K562 (cell line): ENCODE measurements around the gene SNRNP48. TPM values are rescaled to one million over a fixed set of nuclear protein-coding genes. Genes with fewer than 3 reads are reported as not detected.

Source experiments
- CBX2 ChIP-seq: fragments of 200-600 bp; sonication (generic); IDR thresholded peaks from one replicate; pipeline ENCODE4 v1.6.1; 2012; ENCODE audit warnings: mild to moderate bottlenecking, low read length, inconsistent platforms; ENCODE audit not compliant: insufficient read depth, poor library complexity, severe bottlenecking
- COPS2 ChIP-seq: fragments of 450-650 bp; conservative IDR thresholded peaks from 2 replicates; pipeline ENCODE4 v1.6.1; 2016; ENCODE audit warnings: mild to moderate bottlenecking, moderate library complexity
- DPF2 ChIP-seq: fragments of 450-650 bp; IDR thresholded peaks from 2 replicates; pipeline ENCODE4 v1.6.1; 2016
- E2F6 ChIP-seq, 2 experiments: IDR thresholded peaks; 2 replicates each; pipeline ENCODE4 v1.6.1; 2011; ENCODE audit warnings: borderline replicate concordance in 1 of 2, control low read depth in 1 of 2, low read depth in 1 of 2, low read length in 1 of 2, mild to moderate bottlenecking in 1 of 2, mixed read lengths in 1 of 2, moderate library complexity in 1 of 2; ENCODE audit not compliant: insufficient read depth in 1 of 2, insufficient read length in 1 of 2, poor library complexity in 1 of 2, severe bottlenecking in 1 of 2; ENCODE audit errors: extremely low read depth in 1 of 2
- ETS1 ChIP-seq: conservative IDR thresholded peaks from 2 replicates; pipeline ENCODE4 v1.6.1; 2011; ENCODE audit warnings: low read depth, mild to moderate bottlenecking, low read length; ENCODE audit not compliant: control insufficient read depth
- MEIS2 ChIP-seq: fragments of 450-650 bp; IDR thresholded peaks from 2 replicates; pipeline ENCODE4 v1.6.1; 2014; ENCODE audit warnings: mild to moderate bottlenecking; ENCODE audit not compliant: partially characterized antibody
- MLX ChIP-seq, 2 experiments: fragments of 450-650 bp in 1 of 2; sonication (generic) in 1 of 2; formaldehyde crosslinking; conservative IDR thresholded peaks; 2 replicates each; pipeline versions ENCODE4 v1.4.0 to v1.8.1; 2020 to 2022; ENCODE audit warnings: mild to moderate bottlenecking in 1 of 2, missing genetic modification reagents in 1 of 2
- MTA3 ChIP-seq: fragments of 450-650 bp; formaldehyde crosslinking; IDR thresholded peaks from 2 replicates; pipeline ENCODE4 v1.6.1; 2017; ENCODE audit warnings: mild to moderate bottlenecking, borderline replicate concordance
- NCOA1 ChIP-seq: fragments of 450-650 bp; IDR thresholded peaks from 2 replicates; pipeline ENCODE4 v1.6.1; 2016; ENCODE audit warnings: low read depth
- RBM15 ChIP-seq: fragments of 200-400 bp; formaldehyde crosslinking; IDR thresholded peaks from 2 replicates; pipeline ENCODE4 v1.6.1; 2018; ENCODE audit warnings: mild to moderate bottlenecking, low read length, moderate library complexity; ENCODE audit not compliant: insufficient read depth
- RNF2 ChIP-seq: sonication (generic); IDR thresholded peaks from 2 replicates; pipeline ENCODE4 v1.6.1; 2016
- RUNX1 ChIP-seq: sonication (generic); IDR thresholded peaks from 2 replicates; pipeline ENCODE4 v1.6.1; 2016; ENCODE audit warnings: antibody characterized with exemption, low read depth
- SRF ChIP-seq, 2 experiments: fragments of 250-450, 450-650 bp in 1 of 2; sonication (Bioruptor Pico) in 1 of 2; sonication (generic) in 1 of 2; formaldehyde crosslinking; IDR thresholded peaks; 2 replicates each; pipeline versions ENCODE4 v1.5.0 to v1.5.1; 2020 to 2022; ENCODE audit warnings: mild to moderate bottlenecking in 1 of 2, missing genetic modification reagents in 1 of 2
- STAG1 ChIP-seq: sonication (generic); formaldehyde crosslinking; IDR thresholded peaks from 2 replicates; pipeline ENCODE4 v1.5.0; 2020; ENCODE audit warnings: missing genetic modification reagents, borderline replicate concordance
- ZNF407 ChIP-seq: fragments of 450-650 bp; IDR thresholded peaks from 2 replicates; pipeline ENCODE4 v1.6.1; 2016; ENCODE audit warnings: low read depth
- polyA plus RNA-seq, 8 experiments: library from polyadenylated mRNA; depleted of rRNA in 4 of 8; stranded (reverse) in 5 of 8; unstranded in 3 of 8; fragments of >200 nt; fragmentation: Nextera tagmentation in 2 of 8; fragmentation: Illumina TruSeq in 1 of 8; extraction: Ambion mirVana in 2 of 8; extraction: Trizol in 1 of 8; gene quantifications; 2 replicates each; pipeline versions ENCODE4 v1.2.1 to v1.2.3, GENCODE V29; 2011 to 2014; ENCODE audit warnings: inconsistent platforms in 1 of 8, missing spikeins in 1 of 8
- total RNA-seq, 7 experiments: library from RNA; depleted of rRNA in 6 of 7; stranded (reverse); fragments of >200 nt in 6 of 7; fragmentation: Illumina TruSeq in 2 of 7; extraction: Trizol in 2 of 7; gene quantifications; 2 replicates each; pipeline versions ENCODE4 v1.2.1 to v1.2.3, GENCODE V29; 2011 to 2021; ENCODE audit warnings: low replicate concordance in 1 of 7

SNRNP48 gene
- total and polyA plus RNA-seq, 9 of the 15 experiments (the other 6 are each of a cell fraction or from before 2014, with no cell fraction given), result 6.2 to 32.9 (median 18.6) TPM

GRCh38 chr6:7589949-7590917, at the start of gene SNRNP48 (continued):
- TF ChIP-seq ETS1 (no peak), MEIS2 (peak; percentile 28), RNF2 (no peak), DPF2 (no peak), E2F6 (IDR thresholded peaks at IDR 0.05; ENCODE audit: borderline replicate concordance in 1 of 2, extremely low read depth in 1 of 2, insufficient read depth in 1 of 2, insufficient read length in 1 of 2, low read depth in 1 of 2, low read length in 1 of 2, poor library complexity in 1 of 2, severe bottlenecking in 1 of 2) (peak; percentile 49 to 77), SRF (CRISPR knock-in tag; IDR thresholded peaks at IDR 0.05) (no peak), COPS2 (no peak), RBM15 (no peak), STAG1 (CRISPR knock-in tag) (no peak), ZNF407 (no peak), CBX2 (no peak), NCOA1 (no peak), MLX (CRISPR knock-in tag; conservative IDR thresholded peaks at IDR 0.05) (no peak), MTA3 (no peak; the same call in 1 of the 2 replicates), RUNX1 (no peak)
